Smooth muscle cell (in vitro differentiated cells): ENCODE measurements around the gene ISG15. TPM values are rescaled to one million over a fixed set of nuclear protein-coding genes. Genes with fewer than 3 reads are reported as not detected.
"Not testable (repeated sequence)": the region's sequence is repeated elsewhere in the genome, so short reads cannot be mapped to it uniquely, and the experiment has no call there.

ENCODE experiments used
- DNase-seq: peaks from one replicate; lab custom pipeline; 2025; ENCODE audit not compliant: unreplicated experiment; lab: John Stamatoyannopoulos, UW
- H2AFZ ChIP-seq: fragments of 200-600 bp; sonication (generic); 2 replicates; pipeline ENCODE4 v1.6.0; 2016; ENCODE audit warnings: antibody characterized with exemption, low read depth, mild to moderate bottlenecking
- H3F3A ChIP-seq: fragments of 200-600 bp; sonication (generic); 2 replicates; pipeline ENCODE4 v1.6.0; 2017; ENCODE audit warnings: antibody characterized with exemption, low read depth
- H3K27ac ChIP-seq: fragments of 200-600 bp; sonication (generic); 2 replicates; pipeline ENCODE4 v1.5.1; 2016; ENCODE audit warnings: low read depth, mild to moderate bottlenecking
- H3K27me3 ChIP-seq: fragments of 200-600 bp; sonication (generic); 2 replicates; pipeline ENCODE4 v1.6.1; 2016; ENCODE audit warnings: low read depth, mild to moderate bottlenecking
- H3K36me3 ChIP-seq: fragments of 200-600 bp; sonication (generic); 2 replicates; pipeline ENCODE4 v1.5.1; 2016; ENCODE audit warnings: low read depth
- H3K4me1 ChIP-seq: fragments of 200-600 bp; sonication (generic); 2 replicates; pipeline ENCODE4 v1.5.1; 2016; ENCODE audit warnings: low read depth
- H3K4me2 ChIP-seq: fragments of 200-600 bp; sonication (generic); 2 replicates; pipeline ENCODE4 v1.6.0; 2016; ENCODE audit warnings: mild to moderate bottlenecking
- H3K4me3 ChIP-seq: fragments of 200-600 bp; sonication (generic); 2 replicates; pipeline ENCODE4 v1.5.1; 2016; ENCODE audit warnings: mild to moderate bottlenecking
- H3K79me2 ChIP-seq: fragments of 200-600 bp; sonication (generic); 2 replicates; pipeline ENCODE4 v1.6.0; 2016; ENCODE audit warnings: low read depth, mild to moderate bottlenecking
- H3K9ac ChIP-seq: fragments of 200-600 bp; sonication (generic); 2 replicates; pipeline ENCODE4 v1.6.0; 2016; ENCODE audit warnings: low read depth
- H3K9me3 ChIP-seq: fragments of 200-600 bp; sonication (generic); replicated peaks from 2 replicates; pipeline ENCODE4 v1.5.1; 2016; ENCODE audit warnings: low read depth
- H4K20me1 ChIP-seq: fragments of 200-600 bp; sonication (generic); 2 replicates; pipeline ENCODE4 v1.6.0; 2016; ENCODE audit warnings: low read depth
- WGBS: methylation state at CpG from one replicate; pipeline ENCODE4 v1.1.7; 2016; ENCODE audit warnings: low lambda C conversion rate; 5-methylcytosine and 5-hydroxymethylcytosine counted together
- polyA plus RNA-seq: library from polyadenylated mRNA; unstranded; fragments of >200 nt; fragmentation: Nextera tagmentation; extraction: Ambion mirVana; gene quantifications from 2 replicates; pipeline ENCODE4 v1.2.1, GENCODE V29; 2016
- total RNA-seq: library from RNA; depleted of rRNA; stranded (reverse); fragments of >200 nt; gene quantifications from 2 replicates; pipeline ENCODE4 v1.2.3, GENCODE V29; 2014
- TF ChIP-seq, protein P1 (sequence below): fragments of 200-600 bp; sonication (generic); IDR thresholded peaks from 2 replicates; pipeline ENCODE4 v1.5.1; 2017; ENCODE audit warnings: borderline replicate concordance, mild to moderate bottlenecking, antibody characterized with exemption; ENCODE audit not compliant: insufficient read depth, poor library complexity, severe bottlenecking

ISG15 gene
- total and polyA plus RNA-seq, 2 experiments from 2014 or later = 109 to 147 TPM

- Histone ChIP-seq H4K20me1 (no peaks in the 10 kb centered on the region), H3K79me2 (no peaks in the 10 kb centered on the region), H3K4me3 (no peak overlapping the region), H3K4me1 (peaks cover 13% of the 10 kb centered on the region), H3K27me3 (peaks cover 18% of the 10 kb centered on the region), H3K36me3 (no peaks in the 10 kb centered on the region), H3F3A (no peaks in the 10 kb centered on the region), H3K27ac (no peak overlapping the region), H2AFZ (no peak overlapping the region), H3K9me3 (no peaks in the 10 kb centered on the region), H3K4me2 (no peak overlapping the region), H3K9ac (no peak overlapping the region)
- TF ChIP-seq, protein P1, sequence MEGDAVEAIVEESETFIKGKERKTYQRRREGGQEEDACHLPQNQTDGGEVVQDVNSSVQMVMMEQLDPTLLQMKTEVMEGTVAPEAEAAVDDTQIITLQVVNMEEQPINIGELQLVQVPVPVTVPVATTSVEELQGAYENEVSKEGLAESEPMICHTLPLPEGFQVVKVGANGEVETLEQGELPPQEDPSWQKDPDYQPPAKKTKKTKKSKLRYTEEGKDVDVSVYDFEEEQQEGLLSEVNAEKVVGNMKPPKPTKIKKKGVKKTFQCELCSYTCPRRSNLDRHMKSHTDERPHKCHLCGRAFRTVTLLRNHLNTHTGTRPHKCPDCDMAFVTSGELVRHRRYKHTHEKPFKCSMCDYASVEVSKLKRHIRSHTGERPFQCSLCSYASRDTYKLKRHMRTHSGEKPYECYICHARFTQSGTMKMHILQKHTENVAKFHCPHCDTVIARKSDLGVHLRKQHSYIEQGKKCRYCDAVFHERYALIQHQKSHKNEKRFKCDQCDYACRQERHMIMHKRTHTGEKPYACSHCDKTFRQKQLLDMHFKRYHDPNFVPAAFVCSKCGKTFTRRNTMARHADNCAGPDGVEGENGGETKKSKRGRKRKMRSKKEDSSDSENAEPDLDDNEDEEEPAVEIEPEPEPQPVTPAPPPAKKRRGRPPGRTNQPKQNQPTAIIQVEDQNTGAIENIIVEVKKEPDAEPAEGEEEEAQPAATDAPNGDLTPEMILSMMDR = no peak
- DNase-seq = no peak
- 94% methylated on average over 39 of the region's 50 CpGs for WGBS
Observed at GRCh38 chr1:1055841-1056736, 42.8 kb downstream of the ISG15 start.

- not testable (repeated sequence) for H3K9ac ChIP-seq, H3F3A ChIP-seq
- 90% methylated on average over 15 of the region's 15 CpGs for WGBS
Observed at GRCh38 chr1:1057769-1058087, 44.4 kb downstream of the ISG15 start.

DNA sequence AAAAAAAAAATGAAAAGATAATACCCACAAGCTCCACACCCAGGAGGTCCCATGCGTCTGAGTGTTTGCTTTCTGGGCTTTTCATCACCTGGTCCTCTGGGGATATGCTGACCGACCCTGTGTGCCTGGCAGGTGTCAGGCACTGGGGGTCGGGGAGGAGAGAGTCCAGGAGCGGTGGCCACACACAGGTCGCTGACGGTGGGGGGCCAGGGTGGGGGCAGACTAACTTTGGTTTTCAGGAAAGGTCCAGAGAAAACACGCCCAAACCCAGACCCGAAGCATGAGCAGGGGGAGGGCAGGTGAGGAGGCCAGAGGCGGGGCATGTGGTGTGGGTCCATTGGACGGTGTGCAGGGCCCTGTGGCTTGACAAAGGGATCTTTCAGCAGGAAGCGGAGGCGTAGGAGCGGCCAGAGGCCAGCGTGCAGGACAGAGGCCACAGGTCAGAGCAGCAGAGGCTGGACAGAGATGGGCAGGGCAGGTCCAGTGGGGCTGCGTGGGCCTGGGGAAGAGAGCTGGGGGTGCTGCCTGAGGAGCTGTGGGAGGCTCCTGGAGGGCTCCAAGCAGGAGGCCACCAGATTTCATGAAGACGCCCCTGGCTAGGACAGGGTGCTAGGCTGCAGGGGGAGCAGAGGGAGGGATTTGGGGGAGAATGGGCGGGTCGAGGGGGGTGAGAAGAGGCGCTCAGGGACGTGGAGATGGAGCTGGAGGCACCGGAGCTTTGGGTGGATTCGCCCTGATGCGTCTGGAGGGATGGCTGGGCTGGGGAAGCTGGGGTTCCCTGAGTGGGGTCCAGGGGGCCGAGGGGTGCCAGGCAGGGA, 45.0 kb downstream of the ISG15 start:
- DNase-seq = no peak
- Histone ChIP-seq H3K4me3 (peak overlapping the region; percentile 65), H3K4me1 (peaks cover 18% of the 10 kb centered on the region), H3K9ac (peak overlapping the region; percentile 26), H3F3A (no peaks in the 10 kb centered on the region), H2AFZ (no peak overlapping the region), H4K20me1 (no peaks in the 10 kb centered on the region), H3K4me2 (peak overlapping the region; percentile 96), H3K27me3 (peaks cover 18% of the 10 kb centered on the region), H3K36me3 (no peaks in the 10 kb centered on the region), H3K27ac (no peak overlapping the region), H3K79me2 (no peaks in the 10 kb centered on the region), H3K9me3 (no peaks in the 10 kb centered on the region)
- WGBS = 55% methylated on average over 18 of the region's 24 CpGs
- TF ChIP-seq, protein P1 = no peak

More at GRCh38 chr1:1057769-1058087, 44.4 kb downstream of the ISG15 start:
- H3K4me2 ChIP-seq, H3K4me3 ChIP-seq, H3K36me3 ChIP-seq, DNase-seq, H2AFZ ChIP-seq, H3K79me2 ChIP-seq, H3K9me3 ChIP-seq, H4K20me1 ChIP-seq, H3K27ac ChIP-seq: not testable (repeated sequence)
- Histone ChIP-seq H3K27me3 (peaks cover 18% of the 10 kb centered on the region), H3K4me1 (peaks cover 13% of the 10 kb centered on the region)

GRCh38 chr1:1058921-1059493, 45.7 kb downstream of the ISG15 start:
- TF ChIP-seq, protein P1 = peak; percentile 61
- Histone ChIP-seq H3K27me3 (peaks cover 18% of the 10 kb centered on the region), H3K79me2 (no peaks in the 10 kb centered on the region), H3K36me3 (no peaks in the 10 kb centered on the region), H3K9me3 (no peaks in the 10 kb centered on the region), H2AFZ (peak overlapping the region; percentile 67), H3K4me3 (peak overlapping the region; percentile 65), H3F3A (no peaks in the 10 kb centered on the region), H3K4me2 (peak overlapping the region; percentile 96), H3K4me1 (peaks cover 23% of the 10 kb centered on the region), H3K9ac (peak overlapping the region; percentile 26), H3K27ac (no peak overlapping the region), H4K20me1 (no peaks in the 10 kb centered on the region)
- peak; percentile 55 for DNase-seq
- 7% methylated on average over 27 of the region's 48 CpGs for WGBS
